Suprapubic skin (tissue), 4 donors: ENCODE data around the gene FAM3A.
"Not testable (repeated sequence)": the region's sequence is repeated elsewhere in the genome, so short reads cannot be mapped to it uniquely, and the experiment has no call there.

Experiments used
- POLR2A ChIP-seq, 2 donors: fragments of 450-650 bp; IDR thresholded peaks; one replicate each; pipeline ENCODE4 v1.6.1; 2017; ENCODE audit warnings: antibody characterized with exemption in 2 of 2, mild to moderate bottlenecking in 2 of 2, moderate library complexity in 2 of 2
- POLR2AphosphoS5 ChIP-seq, 3 donors: sonication (generic); formaldehyde crosslinking; IDR thresholded peaks; one replicate each; pipeline ENCODE4 v1.6.1; 2017; ENCODE audit warnings: antibody characterized with exemption in 3 of 3
- TF ChIP-seq, protein P1 (sequence below), 2 donors: fragments of 200-600 bp in 1 of 2; fragments of 450-650 bp in 1 of 2; sonication (generic) in 1 of 2; IDR thresholded peaks; one replicate each; pipeline ENCODE4 v1.5.1; 2016 to 2019; ENCODE audit warnings: antibody characterized with exemption in 2 of 2, mild to moderate bottlenecking in 1 of 2, moderate library complexity in 1 of 2

- TF ChIP-seq POLR2A, POLR2AphosphoS5 (IDR thresholded peaks at IDR 0.05): not testable (repeated sequence)
- TF ChIP-seq, protein P1, sequence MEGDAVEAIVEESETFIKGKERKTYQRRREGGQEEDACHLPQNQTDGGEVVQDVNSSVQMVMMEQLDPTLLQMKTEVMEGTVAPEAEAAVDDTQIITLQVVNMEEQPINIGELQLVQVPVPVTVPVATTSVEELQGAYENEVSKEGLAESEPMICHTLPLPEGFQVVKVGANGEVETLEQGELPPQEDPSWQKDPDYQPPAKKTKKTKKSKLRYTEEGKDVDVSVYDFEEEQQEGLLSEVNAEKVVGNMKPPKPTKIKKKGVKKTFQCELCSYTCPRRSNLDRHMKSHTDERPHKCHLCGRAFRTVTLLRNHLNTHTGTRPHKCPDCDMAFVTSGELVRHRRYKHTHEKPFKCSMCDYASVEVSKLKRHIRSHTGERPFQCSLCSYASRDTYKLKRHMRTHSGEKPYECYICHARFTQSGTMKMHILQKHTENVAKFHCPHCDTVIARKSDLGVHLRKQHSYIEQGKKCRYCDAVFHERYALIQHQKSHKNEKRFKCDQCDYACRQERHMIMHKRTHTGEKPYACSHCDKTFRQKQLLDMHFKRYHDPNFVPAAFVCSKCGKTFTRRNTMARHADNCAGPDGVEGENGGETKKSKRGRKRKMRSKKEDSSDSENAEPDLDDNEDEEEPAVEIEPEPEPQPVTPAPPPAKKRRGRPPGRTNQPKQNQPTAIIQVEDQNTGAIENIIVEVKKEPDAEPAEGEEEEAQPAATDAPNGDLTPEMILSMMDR (IDR thresholded peaks at IDR 0.05) = not testable (repeated sequence)
These were observed 42.9 kb upstream of the FAM3A start for GRCh38 chrX:154558896-154559295.
